SKM-1 (cell line): Measurements from ENCODE around the gene MRPL23.

Experiments used
- DNase-seq: peaks from one replicate; lab custom pipeline; 2025; ENCODE audit not compliant: unreplicated experiment; lab: John Stamatoyannopoulos, UW

The MRPL23 gene

DNA sequence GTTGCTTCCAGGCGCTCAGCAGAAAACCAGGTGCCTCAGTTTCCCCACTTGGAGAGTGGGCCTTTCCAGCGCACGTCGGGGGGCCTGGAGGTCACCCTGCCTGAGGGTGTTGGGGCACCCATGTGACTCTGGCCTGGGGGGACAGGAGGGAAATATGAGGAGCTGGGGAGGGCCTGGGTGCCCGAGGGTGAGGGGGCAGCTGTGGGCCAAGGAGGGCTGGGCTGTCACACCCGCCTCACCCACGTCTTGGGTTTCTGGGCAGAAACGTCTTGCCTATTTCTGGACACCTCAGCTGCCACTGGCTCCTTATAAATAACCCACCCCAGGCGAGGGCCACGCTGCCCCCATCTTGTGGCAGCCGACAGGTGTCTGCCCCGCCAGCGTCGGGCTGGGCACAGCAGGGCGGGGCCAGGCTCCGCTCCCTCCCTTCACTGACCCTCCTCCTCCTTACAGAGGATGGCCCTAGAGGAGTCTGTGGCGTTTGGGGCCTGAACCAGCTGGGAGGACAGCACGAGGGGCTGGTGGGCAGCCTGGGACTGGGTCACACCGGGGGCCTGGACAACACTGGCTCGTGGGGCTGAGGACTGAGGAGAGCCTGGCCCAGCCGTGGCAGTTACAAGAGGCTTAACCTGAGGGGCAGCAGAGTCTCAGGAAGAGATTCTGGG lies 26.1 kb upstream of the MRPL23 start:
- DNase-seq: no peak

DNA sequence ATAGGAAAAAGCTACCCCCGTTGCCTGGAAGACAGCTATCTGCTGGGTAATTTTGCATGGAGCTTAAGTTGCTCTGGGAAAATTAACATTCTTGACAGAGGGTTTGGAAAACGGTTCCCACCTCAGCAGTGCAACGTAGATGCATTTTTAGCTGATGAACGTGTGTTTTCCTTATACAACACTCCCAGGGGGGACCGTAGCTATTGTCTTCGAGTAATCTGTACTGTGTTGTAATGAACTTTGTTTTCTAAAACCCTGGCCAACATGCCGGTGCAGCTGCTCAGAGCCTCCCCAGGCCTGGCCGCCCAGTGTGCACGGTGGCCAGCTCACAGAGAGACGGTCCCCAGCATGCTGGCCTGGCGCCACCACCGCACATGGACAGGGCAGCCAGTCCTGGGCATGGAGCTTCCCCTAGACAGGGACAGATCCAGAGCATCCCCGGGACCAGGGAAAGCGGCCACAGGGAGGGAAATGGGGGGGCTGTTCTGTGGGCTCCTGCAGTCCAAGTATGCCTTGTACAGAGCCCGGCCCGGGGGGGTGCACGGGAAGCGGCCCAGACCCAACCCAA lies 25.5 kb upstream of the MRPL23 start:
- DNase-seq: no peak

DNA sequence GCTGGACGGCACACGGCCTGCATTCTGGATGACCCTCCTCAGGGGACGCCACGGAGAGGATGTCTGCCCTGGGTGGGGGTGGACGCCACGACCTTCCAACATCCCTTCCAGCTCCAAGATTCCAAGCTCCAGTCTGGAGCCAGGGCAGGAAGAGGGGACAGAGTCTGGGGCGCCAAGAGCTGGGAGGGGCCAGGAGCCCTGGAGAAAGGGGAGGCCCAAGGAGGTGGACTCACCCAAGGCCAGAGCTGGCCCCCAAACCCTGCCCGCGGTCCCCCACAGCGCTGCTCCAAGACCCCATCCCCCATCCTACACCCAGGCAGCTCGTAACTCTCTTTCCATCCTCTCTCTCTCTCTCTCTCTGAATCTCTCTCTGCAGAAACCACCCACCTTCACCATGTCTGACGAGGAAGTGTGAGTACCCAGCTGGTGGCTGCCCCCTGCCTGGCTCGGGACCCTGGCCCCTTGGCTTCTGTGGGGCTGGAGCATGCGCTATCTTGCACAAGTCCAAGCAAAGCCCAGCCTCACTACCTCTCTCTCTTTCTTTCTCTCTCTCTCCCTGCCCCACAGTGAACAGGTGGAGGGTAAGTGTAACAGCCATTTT lies 24.6 kb upstream of the MRPL23 start:
- DNase-seq: no peak

DNA sequence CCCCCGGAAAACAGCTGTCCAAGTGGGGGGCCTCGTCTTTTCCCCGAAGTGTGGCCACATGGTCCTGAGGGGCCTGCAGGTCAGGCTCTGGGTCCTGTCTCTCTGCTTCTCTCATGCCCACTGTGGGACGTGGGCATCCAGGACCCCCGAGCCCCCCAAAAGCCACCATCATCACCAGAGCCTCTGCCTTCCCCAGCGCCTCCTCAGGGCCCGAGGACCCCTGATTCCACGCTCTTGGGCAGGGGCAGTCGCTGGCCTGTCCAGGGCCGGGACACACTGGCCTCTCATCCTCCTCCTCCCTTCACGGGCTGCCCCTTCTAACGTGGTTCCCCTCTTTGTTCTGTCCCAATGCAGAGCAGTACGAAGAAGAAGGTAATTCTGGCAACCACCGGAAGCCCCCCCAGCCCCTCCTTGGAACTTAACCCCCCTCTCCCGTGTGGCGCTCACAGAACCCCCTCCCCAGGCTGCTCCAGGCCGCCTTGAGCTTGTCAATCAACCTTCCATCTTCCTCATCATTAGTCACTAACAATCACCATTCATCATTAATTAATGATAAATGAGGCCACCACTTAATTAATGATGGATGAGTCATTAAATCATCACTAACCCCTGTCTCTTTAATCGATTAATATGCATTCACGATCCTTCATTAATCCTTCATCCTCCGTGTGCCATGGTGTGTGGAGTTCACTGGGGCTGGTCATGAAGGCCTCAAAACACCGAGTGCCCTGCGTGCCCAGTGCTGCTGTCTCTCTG lies 23.8 kb upstream of the MRPL23 start:
- DNase-seq: no peak

DNA sequence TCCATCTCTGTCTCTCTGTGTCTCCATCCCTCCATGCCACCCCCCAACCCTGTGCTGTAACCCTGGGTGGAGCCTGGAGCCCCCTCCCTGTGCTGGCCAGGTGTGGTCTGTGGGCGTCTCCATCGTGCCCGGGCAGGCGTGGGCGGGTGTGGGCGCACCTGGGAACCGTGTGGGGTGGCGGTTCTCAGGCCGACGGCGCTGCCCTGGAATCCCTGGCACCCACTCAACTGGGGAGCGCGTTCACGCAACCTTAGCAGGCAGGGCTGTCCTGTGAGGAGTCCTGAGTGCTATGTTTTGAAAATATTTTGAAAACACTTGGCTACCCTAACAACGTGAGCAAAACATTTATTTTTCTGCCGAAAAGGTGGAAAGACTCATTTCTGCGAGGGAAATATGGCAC lies 23.0 kb upstream of the MRPL23 start:
- DNase-seq: no peak

DNA sequence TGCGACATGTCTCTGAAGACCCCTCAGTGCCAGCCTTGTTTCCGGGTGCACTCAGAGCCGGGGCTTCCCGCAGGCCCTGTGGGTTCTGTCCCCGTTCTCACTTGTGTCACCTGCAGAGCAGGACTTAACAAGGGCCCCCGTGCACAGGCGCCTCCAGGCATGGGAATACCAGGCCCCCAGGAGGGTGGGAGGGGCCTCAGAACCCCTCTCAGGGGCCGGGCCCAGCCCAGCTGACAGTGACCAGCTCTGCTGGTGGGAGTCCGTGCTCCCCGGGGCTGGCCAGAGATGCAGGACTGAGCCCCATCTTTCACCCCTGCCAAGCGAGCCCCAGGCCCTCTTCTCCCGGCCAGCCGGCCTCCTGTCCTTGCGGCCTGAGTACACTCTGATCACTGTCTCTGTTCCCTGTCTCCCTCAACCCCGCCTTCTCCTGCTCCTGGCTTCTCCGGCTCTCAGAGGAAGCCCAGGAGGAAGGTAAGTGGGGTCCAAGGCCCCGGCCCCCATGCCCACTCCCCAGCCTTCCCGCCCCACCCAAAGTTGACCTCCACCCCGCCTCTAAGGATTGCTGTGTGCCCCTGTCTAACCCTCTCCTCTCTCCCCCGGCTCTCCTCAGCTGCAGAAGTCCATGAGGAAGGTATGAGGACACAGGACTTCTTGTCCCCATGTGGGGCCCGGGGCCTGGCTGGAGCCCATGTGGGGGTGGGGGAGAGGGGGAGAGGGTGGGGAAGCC lies 22.3 kb upstream of the MRPL23 start:
- DNase-seq: no peak

DNA sequence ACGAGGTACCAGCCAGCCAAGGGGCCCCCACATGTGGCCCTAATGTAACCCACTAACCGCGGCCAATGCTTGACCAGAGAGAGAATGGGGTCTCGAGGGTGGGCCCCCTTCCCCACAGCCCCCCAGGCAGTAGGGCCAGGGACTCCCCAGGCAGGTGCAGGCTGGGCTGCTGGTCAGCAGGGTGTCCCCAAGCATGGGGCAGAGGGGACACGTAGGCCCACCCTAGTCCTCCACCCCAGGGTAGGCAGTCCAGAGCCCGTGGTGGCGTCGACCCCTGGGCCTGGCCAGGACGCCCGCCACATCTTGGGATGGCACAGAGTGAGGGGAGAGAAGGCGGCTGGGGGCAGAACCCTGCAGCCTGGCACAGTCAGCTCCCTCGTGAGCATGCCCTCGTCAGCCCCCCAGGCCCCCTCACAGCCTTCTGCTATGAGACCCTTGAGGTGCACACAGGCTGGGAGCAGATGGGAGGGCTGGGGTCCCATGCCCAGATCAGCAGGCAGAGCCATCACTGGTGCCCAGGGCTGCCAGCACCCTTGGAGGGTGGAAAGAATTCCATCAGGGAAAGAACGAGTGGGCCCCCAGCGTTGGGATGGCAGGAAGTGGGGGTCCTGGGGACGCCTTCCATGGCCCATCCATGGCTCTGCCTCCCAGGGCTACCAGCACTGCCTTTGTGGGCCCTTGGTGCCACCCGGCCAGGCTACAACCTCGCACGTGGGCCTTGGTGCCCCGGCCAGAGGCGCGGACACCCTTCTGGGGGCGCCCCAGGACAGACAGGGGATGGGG lies 21.6 kb upstream of the MRPL23 start:
- no peak for DNase-seq

DNA sequence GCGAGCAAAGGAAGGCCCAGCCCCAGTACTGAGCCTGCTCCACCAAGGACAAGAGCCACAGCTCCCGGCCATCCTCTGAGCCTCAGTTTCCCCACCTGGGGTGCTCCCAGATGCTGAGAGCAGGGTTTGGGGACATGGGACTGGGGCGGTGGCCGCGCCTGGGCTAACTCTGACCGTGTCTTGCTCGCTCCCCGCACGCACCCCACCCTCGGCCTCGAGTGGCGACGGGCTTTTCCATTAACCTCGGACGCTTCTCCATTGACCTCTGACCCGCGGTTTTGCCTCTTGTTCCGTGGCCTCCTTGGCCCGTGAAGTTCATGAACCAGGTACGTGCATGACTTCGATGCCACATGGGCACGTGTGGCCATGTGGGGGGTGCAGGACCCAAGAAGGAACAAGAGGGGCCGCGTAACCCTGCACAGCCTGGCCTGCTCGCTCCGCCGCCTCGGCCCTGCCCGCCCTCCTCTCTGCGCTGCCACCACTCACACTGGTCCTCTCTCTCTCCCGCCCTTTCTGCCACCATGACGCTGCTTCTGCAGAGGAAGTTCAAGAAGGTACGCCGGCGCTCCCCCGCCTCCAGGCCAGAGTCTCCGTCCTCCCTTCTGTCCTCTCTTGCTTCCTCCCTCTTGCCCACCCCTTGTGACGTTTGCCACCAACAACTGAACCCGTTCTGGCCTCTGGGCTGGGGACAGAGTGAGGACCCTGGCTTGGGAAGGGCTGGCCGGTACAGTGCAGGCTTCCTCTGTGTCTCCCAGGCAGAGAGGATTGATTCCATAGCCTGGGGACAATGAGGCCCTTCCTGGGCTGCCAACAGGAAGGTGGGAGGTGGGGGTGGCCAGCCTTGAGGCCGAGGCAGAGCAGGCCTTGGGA lies 20.7 kb upstream of the MRPL23 start:
- no peak for DNase-seq

DNA sequence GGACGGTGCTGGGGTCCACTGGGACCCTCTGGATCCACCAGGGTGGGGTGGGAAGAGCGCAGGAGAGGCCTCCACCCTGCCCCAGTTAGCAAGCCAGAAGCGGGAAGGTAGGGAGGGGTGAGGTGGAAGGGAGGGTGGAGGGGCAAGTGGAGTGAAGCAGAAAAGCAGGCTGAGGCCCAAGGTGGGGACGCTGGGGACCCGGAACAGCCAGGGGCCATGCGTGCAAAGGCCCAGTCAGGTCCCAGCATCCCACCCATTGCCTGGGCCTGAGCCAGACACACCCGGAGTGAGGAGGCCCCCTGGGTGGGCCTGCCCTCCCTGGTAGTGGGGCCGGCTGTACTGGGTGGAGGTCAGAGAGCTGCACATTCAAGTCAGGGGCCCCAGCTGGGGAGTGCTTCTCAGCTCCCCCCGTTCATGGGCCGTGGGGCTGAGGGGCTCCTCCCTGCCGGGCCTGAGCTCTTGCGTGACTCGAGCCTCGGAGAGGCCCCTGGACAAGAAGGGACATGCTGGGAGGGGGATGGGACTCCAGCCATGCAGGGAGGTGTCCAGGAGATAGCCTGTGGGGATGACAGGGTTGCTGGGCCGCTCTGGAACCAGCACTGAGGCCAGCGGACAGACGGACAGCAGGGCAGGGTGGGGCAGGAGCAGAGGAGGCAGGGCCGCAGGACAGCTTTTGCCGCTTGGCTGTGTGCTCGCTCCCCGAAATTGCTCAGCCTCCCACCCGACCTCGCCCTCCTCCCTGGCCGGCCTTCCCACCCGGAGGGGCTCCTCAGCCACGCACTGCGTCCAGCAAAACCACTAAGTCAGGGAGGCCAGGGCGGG lies 19.9 kb upstream of the MRPL23 start:
- DNase-seq: no peak

DNA sequence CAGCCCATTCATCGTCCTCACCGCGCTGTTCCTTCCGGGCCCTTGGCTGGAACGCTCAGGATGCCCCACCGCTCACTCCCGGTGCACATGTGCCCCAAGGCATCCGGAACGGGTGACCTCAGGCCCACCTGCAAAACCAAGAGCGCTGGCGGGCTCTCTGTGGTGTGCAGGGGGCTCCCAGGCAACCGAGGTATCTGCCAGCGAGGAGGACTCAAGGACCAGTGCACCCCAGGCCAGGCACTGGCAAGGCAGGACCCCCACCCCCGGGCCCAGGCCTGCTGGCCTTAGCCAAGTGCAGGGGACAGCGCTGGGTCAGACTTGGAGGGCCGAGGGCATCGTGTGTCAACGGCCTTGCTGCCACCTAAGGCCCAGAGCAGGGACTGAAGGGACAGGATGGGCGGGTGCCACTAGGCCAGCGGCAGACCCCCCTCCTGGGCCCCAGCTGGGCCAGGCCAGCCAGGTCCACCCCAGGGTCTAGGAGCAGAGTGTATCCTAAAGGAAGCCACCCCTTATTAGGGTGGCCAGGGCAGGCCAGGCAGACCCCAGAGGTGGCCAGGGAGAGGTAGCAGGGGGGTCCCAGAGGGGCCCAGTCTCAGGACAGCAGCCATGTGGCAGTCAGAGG lies 19.2 kb upstream of the MRPL23 start:
- no peak for DNase-seq

DNA sequence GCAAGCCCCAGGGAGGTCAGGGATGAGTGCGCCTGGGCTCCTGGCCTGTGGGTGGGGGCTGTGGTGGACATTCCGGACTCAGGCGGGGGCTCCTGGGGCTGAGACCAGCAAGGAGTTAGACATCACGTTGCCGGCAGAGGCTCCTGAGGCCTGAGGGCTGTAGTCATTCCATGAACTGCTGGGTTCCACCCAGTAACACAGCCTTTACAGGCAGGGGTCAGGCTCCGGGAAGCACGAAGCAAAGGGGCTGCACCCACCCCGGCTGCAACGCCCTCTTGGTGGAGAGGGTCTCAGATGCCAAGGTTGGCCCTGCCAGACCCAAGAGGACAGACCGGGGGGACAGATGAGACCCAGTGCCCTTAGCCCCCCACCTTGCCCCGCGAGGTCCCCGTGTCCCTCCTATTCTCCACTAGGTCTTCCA lies 18.7 kb upstream of the MRPL23 start:
- no peak for DNase-seq

DNA sequence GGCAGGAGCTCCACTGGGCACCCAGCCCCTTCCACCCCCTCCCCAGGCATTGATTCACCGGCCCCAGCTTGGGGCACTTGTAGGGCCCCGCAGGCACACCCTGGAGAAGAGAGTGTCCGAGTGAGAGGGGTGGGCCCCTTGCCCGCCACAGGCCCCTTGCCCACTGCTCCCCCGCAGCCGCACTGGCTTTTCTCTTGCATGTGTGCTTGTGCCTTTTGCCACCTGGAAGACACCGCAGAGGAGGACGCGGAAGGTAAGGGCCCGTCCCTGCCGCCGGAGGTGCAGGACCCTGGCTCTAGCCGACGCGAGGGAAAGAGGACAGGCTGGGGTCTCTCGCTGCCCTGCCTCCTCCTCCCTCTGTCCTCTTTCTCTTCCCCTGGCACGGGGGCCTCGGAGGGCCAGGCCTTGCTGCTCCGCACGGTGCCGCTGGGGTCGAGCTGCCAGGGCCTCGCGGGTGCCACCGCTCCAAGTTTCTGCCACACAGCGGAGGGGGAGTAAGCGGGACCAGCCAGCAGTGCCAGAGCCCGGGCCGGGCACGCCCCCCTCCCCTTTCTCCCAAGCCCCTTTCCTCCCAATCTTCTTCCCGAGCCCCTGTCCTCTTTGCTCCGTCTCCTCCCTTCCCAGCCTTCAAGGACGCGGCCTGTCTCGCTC lies 18.1 kb upstream of the MRPL23 start:
- no peak for DNase-seq

DNA sequence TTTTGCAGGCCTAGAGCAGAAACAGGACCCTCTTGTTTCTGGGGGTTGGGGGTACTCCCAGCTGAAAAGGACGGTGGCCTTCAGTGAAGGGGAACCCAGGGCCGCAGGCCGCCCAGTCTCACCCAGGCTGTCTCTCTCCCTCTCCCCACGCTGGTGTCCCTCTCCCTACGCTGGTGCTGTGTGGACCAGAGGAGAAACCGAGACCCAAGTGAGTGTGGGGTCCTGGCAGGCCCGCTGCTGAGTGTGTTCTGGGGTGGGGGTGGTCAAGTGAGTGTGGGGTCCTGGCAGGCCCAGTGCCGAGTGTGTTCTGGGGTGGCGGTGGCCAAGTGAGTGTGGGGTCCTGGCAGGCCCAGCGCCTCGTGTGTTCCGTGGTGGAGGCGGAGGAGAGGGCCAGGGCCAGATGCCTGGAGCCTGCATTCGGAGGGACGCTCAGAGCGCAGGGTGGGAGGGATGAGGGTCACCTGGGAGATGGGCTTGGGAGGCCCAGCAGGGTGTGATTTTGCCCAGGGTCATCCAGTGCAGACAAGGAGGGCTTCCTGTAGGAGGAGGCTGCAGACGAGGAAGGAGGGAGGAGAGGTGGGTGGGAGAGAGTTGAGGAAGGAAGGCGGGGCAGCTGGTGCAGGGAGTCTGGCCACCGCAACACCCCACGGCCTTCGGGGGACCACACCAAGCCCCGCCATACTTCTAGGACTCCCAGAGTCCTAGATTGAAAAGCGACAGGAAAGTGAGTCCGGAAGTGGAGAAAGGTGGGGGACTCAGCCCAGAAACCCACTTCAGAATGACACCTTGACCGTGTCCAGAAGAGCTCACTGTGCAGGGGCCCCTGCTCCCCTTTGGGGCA lies 17.3 kb upstream of the MRPL23 start:
- DNase-seq: no peak

DNA sequence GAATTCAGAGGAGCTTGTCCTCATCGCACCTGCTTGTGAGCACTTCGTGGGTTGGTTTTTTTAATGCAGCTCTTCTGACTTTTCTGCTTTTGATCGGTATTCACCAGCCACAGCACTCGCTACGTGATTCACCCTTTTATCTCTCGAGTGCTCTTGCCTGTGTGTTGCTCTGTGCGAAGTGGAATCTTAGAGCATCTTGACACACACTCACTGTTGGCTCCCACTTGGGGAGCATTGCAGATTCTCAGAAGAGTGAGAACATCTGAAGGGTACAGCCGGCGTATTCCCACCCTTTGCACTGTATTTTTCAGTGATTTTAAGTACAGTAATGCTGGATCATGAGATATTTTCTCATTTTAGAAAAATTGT lies 16.7 kb upstream of the MRPL23 start:
- DNase-seq: no peak

DNA sequence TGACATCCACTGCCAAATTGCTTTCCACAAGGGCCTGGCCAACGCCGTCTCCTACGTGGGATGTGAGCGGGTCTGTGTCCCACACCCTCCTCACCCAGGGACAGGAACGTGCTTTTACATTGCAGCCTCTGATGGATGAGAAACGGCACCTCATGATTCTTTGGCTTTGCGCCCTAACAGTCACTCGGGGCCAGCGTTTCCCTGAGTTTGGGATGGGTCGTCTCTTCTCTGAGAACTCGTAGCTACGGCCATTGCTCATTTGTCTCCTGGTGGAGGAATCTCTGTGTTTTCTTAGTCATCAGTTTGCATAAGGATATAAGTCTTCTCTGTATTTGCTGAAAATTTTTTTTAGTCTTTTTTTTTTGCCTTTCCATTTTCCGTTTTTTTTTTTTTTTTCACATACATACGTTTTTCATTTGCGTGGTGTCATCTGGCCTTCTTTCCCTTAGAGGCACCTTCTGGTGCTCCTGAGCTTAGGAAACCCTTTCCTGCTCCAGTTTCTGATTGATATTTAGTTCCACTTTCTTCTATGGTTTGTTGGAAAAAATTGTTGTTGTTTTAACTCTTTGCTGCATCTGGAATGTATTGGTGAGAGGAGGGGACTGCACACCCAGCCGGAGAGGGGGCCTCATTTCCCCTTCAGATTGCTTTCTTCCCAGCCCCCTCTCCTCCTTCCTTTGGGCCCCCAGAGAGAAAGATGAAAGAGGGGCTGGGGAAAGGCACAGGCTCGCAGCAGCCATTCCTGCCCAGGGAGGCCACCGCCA lies 15.6 kb upstream of the MRPL23 start:
- no peak for DNase-seq

DNA sequence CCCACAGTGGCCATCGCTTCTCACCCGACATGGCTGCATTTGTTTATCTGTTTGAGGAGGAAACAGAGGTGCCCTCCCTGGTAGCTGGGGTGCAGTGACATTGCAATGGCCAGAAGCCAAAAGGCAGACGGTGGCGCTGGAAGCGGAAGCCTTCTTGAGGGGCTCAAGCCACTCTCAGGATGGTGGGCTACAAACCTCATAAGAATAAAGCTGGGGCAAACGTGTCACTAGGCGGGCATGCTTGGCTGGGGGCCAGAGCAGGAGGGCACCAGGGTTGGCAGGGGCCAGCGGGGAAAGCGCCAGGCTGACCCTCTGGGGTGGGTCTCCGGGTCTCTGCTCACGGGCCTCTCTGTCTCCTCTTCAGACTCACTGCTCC lies 15.0 kb upstream of the MRPL23 start:
- DNase-seq: no peak
